WTC11 (cell line): ENCODE results near the gene C1QL1. TPM values are rescaled to one million over a fixed set of nuclear protein-coding genes. Genes with fewer than 3 reads are reported as not detected.

ENCODE experiments used
- ATAC-seq: fragments of 200-7000 bp; cut with Tn5 transposase; 2 replicates; pipeline ENCODE4 v1.10.0; 2021; ENCODE audit warnings: mild to moderate bottlenecking, moderate library complexity
- CTCF ChIA-PET: fragments of 300-600 bp; sonication (Branson Sonifier 250); formaldehyde crosslinking; loops from one replicate; lab custom pipeline; 2021; ENCODE audit warnings: antibody characterized with exemption; lab: Charles Lee
- POLR2A ChIA-PET: fragments of 350-600 bp; sonication (Branson Sonifier 250); formaldehyde crosslinking; loops from one replicate; lab custom pipeline; 2021; ENCODE audit warnings: antibody characterized with exemption; lab: Charles Lee
- DNase-seq: peaks from one replicate; pipeline ENCODE4 v3.0.0; 2021; ENCODE audit warnings: low spot score
- H3K27ac Mint-ChIP-seq: 2 replicates; pipeline ENCODE4 v1.8.0; 2021; ENCODE audit warnings: mixed read lengths
- H3K27me3 Mint-ChIP-seq: 2 replicates; pipeline ENCODE4 v1.8.0; 2021; ENCODE audit warnings: low read depth, mild to moderate bottlenecking, moderate library complexity, mixed read lengths
- H3K36me3 Mint-ChIP-seq: 2 replicates; pipeline ENCODE4 v1.8.0; 2021; ENCODE audit warnings: mixed read lengths
- H3K4me1 Mint-ChIP-seq: 2 replicates; pipeline ENCODE4 v1.8.0; 2022; ENCODE audit warnings: mixed read lengths
- H3K4me3 Mint-ChIP-seq: 2 replicates; pipeline ENCODE4 v1.8.0; 2021; ENCODE audit warnings: mild to moderate bottlenecking, moderate library complexity, mixed read lengths
- H3K9me3 Mint-ChIP-seq: 2 replicates; pipeline ENCODE4 v1.8.0; 2021; ENCODE audit warnings: mixed read lengths
- AR ChIP-seq: fragments of 250-450 bp; sonication (Bioruptor Pico); IDR thresholded peaks from 2 replicates; pipeline ENCODE4 v1.9.0; 2021; ENCODE audit warnings: mild to moderate bottlenecking
- CREM ChIP-seq: sonication (generic); formaldehyde crosslinking; IDR thresholded peaks from 2 replicates; pipeline ENCODE4 v1.8.1; 2022; ENCODE audit warnings: mild to moderate bottlenecking, missing genetic modification reagents, moderate library complexity
- CTCF ChIP-seq: fragments of 200-600 bp; IDR thresholded peaks from 2 replicates; pipeline ENCODE4 v1.8.0; 2022; ENCODE audit warnings: antibody characterized with exemption
- E2F1 ChIP-seq: sonication (generic); formaldehyde crosslinking; IDR thresholded peaks from 2 replicates; pipeline ENCODE4 v1.8.0; 2022; ENCODE audit warnings: mild to moderate bottlenecking, missing genetic modification reagents
- ELF4 ChIP-seq: sonication (generic); formaldehyde crosslinking; IDR thresholded peaks from 2 replicates; pipeline ENCODE4 v1.8.1; 2022; ENCODE audit warnings: low read depth, mild to moderate bottlenecking, moderate library complexity, missing genetic modification reagents
- EMX1 ChIP-seq: fragments of 250-450 bp; sonication (Bioruptor Pico); IDR thresholded peaks from 2 replicates; pipeline ENCODE4 v1.8.0; 2021; ENCODE audit warnings: mild to moderate bottlenecking
- ETV6 ChIP-seq: sonication (generic); formaldehyde crosslinking; IDR thresholded peaks from 2 replicates; pipeline ENCODE4 v1.8.1; 2022; ENCODE audit warnings: mild to moderate bottlenecking, missing genetic modification reagents
- FOXP1 ChIP-seq: sonication (generic); formaldehyde crosslinking; IDR thresholded peaks from 2 replicates; pipeline ENCODE4 v1.8.0; 2022; ENCODE audit warnings: missing genetic modification reagents, mild to moderate bottlenecking, moderate library complexity, borderline replicate concordance
- GABPB1 ChIP-seq: sonication (generic); formaldehyde crosslinking; IDR thresholded peaks from 2 replicates; pipeline ENCODE4 v1.8.1; 2023; ENCODE audit warnings: mild to moderate bottlenecking, missing genetic modification reagents
- HMGA2 ChIP-seq: fragments of 250-450 bp; sonication (Bioruptor Pico); IDR thresholded peaks from 2 replicates; pipeline ENCODE4 v1.4.0; 2021; ENCODE audit warnings: mild to moderate bottlenecking, moderate library complexity
- MYBL2 ChIP-seq: sonication (generic); formaldehyde crosslinking; IDR thresholded peaks from 2 replicates; pipeline ENCODE4 v1.8.1; 2023; ENCODE audit warnings: mild to moderate bottlenecking, moderate library complexity, missing genetic modification reagents
- NFATC4 ChIP-seq: fragments of 250-450 bp; sonication (Bioruptor Pico); IDR thresholded peaks from 2 replicates; pipeline ENCODE4 v1.9.0; 2021; ENCODE audit warnings: mild to moderate bottlenecking
- NFYB ChIP-seq: sonication (generic); formaldehyde crosslinking; conservative IDR thresholded peaks from 2 replicates; pipeline ENCODE4 v1.8.0; 2022; ENCODE audit warnings: low read depth, missing genetic modification reagents
- PRRX2 ChIP-seq: fragments of 250-450 bp; sonication (Bioruptor Pico); IDR thresholded peaks from 2 replicates; pipeline ENCODE4 v1.8.0; 2021; ENCODE audit warnings: mild to moderate bottlenecking
- RELA ChIP-seq: sonication (generic); formaldehyde crosslinking; IDR thresholded peaks from 2 replicates; pipeline ENCODE4 v1.8.1; 2022; ENCODE audit warnings: missing genetic modification reagents, mild to moderate bottlenecking, borderline replicate concordance
- TCF7 ChIP-seq: sonication (generic); formaldehyde crosslinking; IDR thresholded peaks from 2 replicates; pipeline ENCODE4 v1.8.0; 2022; ENCODE audit warnings: mild to moderate bottlenecking, low read depth, missing genetic modification reagents, moderate library complexity
- TEAD4 ChIP-seq: sonication (generic); formaldehyde crosslinking; IDR thresholded peaks from 2 replicates; pipeline ENCODE4 v1.8.0; 2022; ENCODE audit warnings: mild to moderate bottlenecking, missing genetic modification reagents
- USF2 ChIP-seq: sonication (generic); formaldehyde crosslinking; IDR thresholded peaks from 2 replicates; pipeline ENCODE4 v1.8.1; 2023; ENCODE audit warnings: mild to moderate bottlenecking, missing genetic modification reagents, moderate library complexity
- ZMAT4 ChIP-seq: fragments of 250-450 bp; sonication (Bioruptor Pico); IDR thresholded peaks from 2 replicates; pipeline ENCODE4 v1.9.0; 2021; ENCODE audit warnings: mild to moderate bottlenecking
- ZNF138 ChIP-seq: sonication (generic); formaldehyde crosslinking; conservative IDR thresholded peaks from 2 replicates; pipeline ENCODE4 v1.8.1; 2022; ENCODE audit warnings: mild to moderate bottlenecking, moderate library complexity, missing genetic modification reagents
- ZNF219 ChIP-seq: sonication (generic); formaldehyde crosslinking; IDR thresholded peaks from 2 replicates; pipeline ENCODE4 v1.8.0; 2023; ENCODE audit warnings: missing genetic modification reagents, mild to moderate bottlenecking, borderline replicate concordance
- ZSCAN18 ChIP-seq: fragments of 250-450 bp; sonication (Bioruptor Pico); IDR thresholded peaks from 2 replicates; pipeline ENCODE4 v2.1.2; 2022; ENCODE audit warnings: mild to moderate bottlenecking, moderate library complexity
- total RNA-seq: library from RNA; stranded (reverse); gene quantifications from 3 replicates; pipeline ENCODE4 v1.2.3, GENCODE V29; 2021

C1QL1 gene
- total RNA-seq, 1 experiment from 2014 or later, result 13.4 TPM

GRCh38 chr17:44992242-44992939 is 24.3 kb upstream of the C1QL1 start (continued):
- no peak for TF ChIP-seq USF2 (CRISPR knock-in tag)
- no peak for TF ChIP-seq CREM (CRISPR knock-in tag)
- TF ChIP-seq MYBL2 (CRISPR knock-in tag), result no peak
- TF ChIP-seq RELA, result no peak
- TF ChIP-seq GABPB1, result no peak
- TF ChIP-seq NFYB (CRISPR knock-in tag), result no peak

GRCh38 chr17:44990994-44991393 is 22.9 kb upstream of the C1QL1 start:
- CTCF ChIA-PET, result interaction anchor here (1.0 to 3.6 kb wide), 10 partner anchors 14 to 144 kb away, joined by 3 to 24 read pairs (median 4); partner anchors contain the start of genes ACBD4 and C1QL1
- Mint-ChIP-seq H3K4me1 (peaks cover 34% of the 10 kb centered on the region), H3K27me3 (peaks cover 4% of the 10 kb centered on the region), H3K9me3 (no peaks in the 10 kb centered on the region), H3K4me3 (no peak overlapping the region), H3K36me3 (no peaks in the 10 kb centered on the region), H3K27ac (no peak overlapping the region)
- POLR2A ChIA-PET, result interaction anchor here (0.6 kb wide), 2 partner anchors 26 to 57 kb away, joined by 5 to 7 read pairs; no protein-coding TSS in a partner anchor
- ATAC-seq, result no peak
- DNase-seq, result no peak
- no peak for TF ChIP-seq NFATC4 (CRISPR knock-in tag)
- no peak for TF ChIP-seq E2F1 (CRISPR knock-in tag)
- TF ChIP-seq ETV6 (CRISPR knock-in tag), result no peak
- TF ChIP-seq TCF7 (CRISPR knock-in tag), result no peak
- no peak for TF ChIP-seq ZNF219 (CRISPR knock-in tag)
- no peak for TF ChIP-seq ZMAT4 (CRISPR knock-in tag)
- TF ChIP-seq TEAD4 (CRISPR knock-in tag), result no peak
- TF ChIP-seq ZSCAN18, result no peak
- no peak for TF ChIP-seq FOXP1 (CRISPR knock-in tag)

- peaks cover 9% of the 10 kb centered on the region for H3K27me3 Mint-ChIP-seq
- no peak for DNase-seq
- H3K36me3 Mint-ChIP-seq, result no peaks in the 10 kb centered on the region
- ChIA-PET CTCF (interaction anchor here (1.2 to 3.6 kb wide), 5 partner anchors 12 to 78 kb away, joined by 3 to 24 read pairs (median 5); no protein-coding TSS in a partner anchor), POLR2A (no interaction called here)
- H3K9me3 Mint-ChIP-seq, result no peaks in the 10 kb centered on the region
- no peak overlapping the region for H3K4me3 Mint-ChIP-seq
- H3K4me1 Mint-ChIP-seq, result peaks cover 34% of the 10 kb centered on the region
- H3K27ac Mint-ChIP-seq, result no peak overlapping the region
- no peak for ATAC-seq
- TF ChIP-seq RELA (no peak), ZNF138 (CRISPR knock-in tag) (no peak), CTCF (no peak), HMGA2 (CRISPR knock-in tag) (no peak), EMX1 (CRISPR knock-in tag) (no peak), ELF4 (CRISPR knock-in tag) (no peak), PRRX2 (CRISPR knock-in tag) (no peak), AR (CRISPR knock-in tag) (no peak), CREM (CRISPR knock-in tag) (no peak)
These were observed 21.5 kb upstream of the C1QL1 start for GRCh38 chr17:44989552-44990138.
